Keratinocyte (primary cell): ENCODE data around the gene PDE4A. TPM values are rescaled to one million over a fixed set of nuclear protein-coding genes. Genes with fewer than 3 reads are reported as not detected.

ENCODE experiments used
- DNase-seq: peaks from one replicate; pipeline ENCODE4 v3.0.0-alpha.2; 2011; ENCODE audit warnings: low read depth, missing footprints, low spot score
- FAIRE-seq: peaks from 2 replicates; lab custom pipeline; 2011; peaks lifted over from hg19 to GRCh38; lab: Jason Lieb, UNC
- H2AFZ ChIP-seq: 2 replicates; pipeline ENCODE4 v1.6.0; 2012; ENCODE audit warnings: low read length, control low read depth, inconsistent platforms; ENCODE audit not compliant: control insufficient read depth
- H3K27ac ChIP-seq: 2 replicates; pipeline ENCODE4 v1.5.1; 2011; ENCODE audit warnings: low read length; ENCODE audit not compliant: control insufficient read depth, insufficient read depth
- H3K27me3 ChIP-seq: 3 replicates; pipeline ENCODE4 v1.6.0; 2011; ENCODE audit warnings: low read length; ENCODE audit not compliant: control insufficient read depth, insufficient read depth; ENCODE audit errors: extremely low read depth
- H3K36me3 ChIP-seq, 2 experiments: 2 replicates in 1 of 2; 3 replicates in 1 of 2; pipeline ENCODE4 v1.5.1; 2011; ENCODE audit warnings: low read length in 2 of 2, mild to moderate bottlenecking in 1 of 2; ENCODE audit not compliant: control insufficient read depth in 2 of 2, insufficient read depth in 2 of 2; ENCODE audit errors: extremely low read depth in 1 of 2
- H3K4me1 ChIP-seq: 3 replicates; pipeline ENCODE4 v1.5.1; 2011; ENCODE audit warnings: low read length; ENCODE audit not compliant: control insufficient read depth, insufficient read depth; ENCODE audit errors: extremely low read depth
- H3K4me2 ChIP-seq: 3 replicates; pipeline ENCODE4 v1.6.0; 2011; ENCODE audit warnings: low read depth, low read length; ENCODE audit not compliant: control insufficient read depth, insufficient read depth; ENCODE audit errors: extremely low read depth
- H3K4me3 ChIP-seq, 3 experiments: fragments of 200-600 bp in 1 of 3; sonication (generic) in 1 of 3; 2 replicates in 2 of 3; 3 replicates in 1 of 3; pipeline ENCODE4 v1.5.1; 2011 to 2016; ENCODE audit warnings: low read length in 3 of 3, mild to moderate bottlenecking in 3 of 3, control low read depth in 2 of 3, inconsistent platforms in 1 of 3, low read depth in 1 of 3, mixed read lengths in 1 of 3, mixed run types in 1 of 3, moderate library complexity in 1 of 3; ENCODE audit not compliant: control insufficient read depth in 2 of 3, insufficient read depth in 2 of 3; ENCODE audit errors: extremely low read depth in 1 of 3
- H3K79me2 ChIP-seq: 2 replicates; pipeline ENCODE4 v1.6.0; 2012; ENCODE audit warnings: low read length; ENCODE audit not compliant: control insufficient read depth, insufficient read depth
- H3K9ac ChIP-seq: 3 replicates; pipeline ENCODE4 v1.6.0; 2011; ENCODE audit warnings: low read length; ENCODE audit not compliant: control insufficient read depth, insufficient read depth; ENCODE audit errors: extremely low read depth
- H3K9me1 ChIP-seq: 3 replicates; pipeline ENCODE4 v1.6.0; 2011; ENCODE audit warnings: low read length; ENCODE audit not compliant: control insufficient read depth, insufficient read depth; ENCODE audit errors: extremely low read depth
- H3K9me3 ChIP-seq: 2 replicates; pipeline ENCODE4 v1.5.1; 2012; ENCODE audit warnings: low read depth, low read length; ENCODE audit not compliant: control insufficient read depth
- H4K20me1 ChIP-seq: 3 replicates; pipeline ENCODE4 v1.6.0; 2011; ENCODE audit warnings: low read length; ENCODE audit not compliant: control insufficient read depth, insufficient read depth; ENCODE audit errors: extremely low read depth
- CTCF ChIP-seq, 3 experiments: IDR thresholded peaks in 1 of 3; conservative IDR thresholded peaks in 1 of 3; optimal IDR thresholded peaks in 1 of 3; 2 replicates in 2 of 3; 3 replicates in 1 of 3; pipeline versions ENCODE3 to v1.5.1; 2011; ENCODE audit warnings: low read length in 3 of 3, mild to moderate bottlenecking in 3 of 3, moderate library complexity in 2 of 3, control low read depth in 1 of 3, inconsistent platforms in 1 of 3; ENCODE audit not compliant: insufficient read depth in 2 of 3; ENCODE audit errors: extremely low read depth in 1 of 3
- EZH2 ChIP-seq: IDR thresholded peaks from one replicate; pipeline ENCODE4 v1.6.1; 2012; ENCODE audit warnings: inconsistent platforms, mild to moderate bottlenecking, low read length, moderate library complexity
- dilution Hi-C: fragments of 300-500 bp; cut with MboI; formaldehyde crosslinking; loops from one replicate; pipeline ENCODE4 v1.7.0; 2020; ENCODE audit warnings: low sequenced_read_pairs; ENCODE audit not compliant: extremely low pct_ligation_motif_present
- polyA plus RNA-seq, 5 experiments: library from polyadenylated mRNA; depleted of rRNA in 3 of 5; stranded (reverse) in 3 of 5; stranded (forward) in 1 of 5; unstranded in 1 of 5; fragments of >200 nt; gene quantifications; 1 replicate in 1 of 5; 2 replicates in 3 of 5; 3 replicates in 1 of 5; pipeline versions ENCODE4 v1.2.1 to v1.2.3, GENCODE V29; 2011 to 2012; ENCODE audit warnings: missing spikeins in 2 of 5, low read depth in 1 of 5, low replicate concordance in 1 of 5

Gene PDE4A
- polyA plus RNA-seq, 1 donor (not counting 4 experiments of a cell fraction or from before 2014, with no cell fraction given), result 0.09 TPM

DNA sequence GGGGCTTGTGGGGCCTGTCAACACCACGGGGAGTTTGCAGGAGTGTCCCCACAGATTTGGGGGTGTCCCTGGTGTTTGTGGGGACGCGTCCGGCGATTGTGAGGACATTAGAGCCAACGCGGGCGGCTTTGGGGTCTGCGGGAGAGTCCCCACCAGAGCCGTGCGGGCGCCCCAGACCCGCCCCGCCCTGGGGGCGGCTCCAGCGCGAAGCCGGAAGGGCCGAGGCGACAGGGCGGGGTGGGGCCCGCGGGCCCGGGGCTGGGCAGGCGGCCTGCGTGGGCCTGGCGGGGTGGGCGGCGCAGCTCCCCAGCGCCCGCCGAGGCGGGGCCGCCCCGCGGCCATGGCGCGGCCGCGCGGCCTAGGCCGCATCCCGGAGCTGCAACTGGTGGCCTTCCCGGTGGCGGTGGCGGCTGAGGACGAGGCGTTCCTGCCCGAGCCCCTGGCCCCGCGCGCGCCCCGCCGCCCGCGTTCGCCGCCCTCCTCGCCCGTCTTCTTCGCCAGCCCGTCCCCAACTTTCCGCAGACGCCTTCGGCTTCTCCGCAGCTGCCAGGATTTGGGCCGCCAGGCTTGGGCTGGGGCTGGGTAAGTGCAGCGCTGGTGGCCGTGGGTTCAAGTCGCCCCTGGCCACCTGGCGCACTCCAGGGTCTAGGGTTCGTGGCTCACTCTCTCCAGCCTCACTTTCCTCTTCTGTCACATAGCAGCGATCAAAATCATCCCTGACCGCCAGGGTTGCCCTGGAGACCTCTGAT, 10.3 kb downstream of the PDE4A start:
- no peaks in the 10 kb centered on the region for H4K20me1 ChIP-seq
- H3K4me3 ChIP-seq, result peak overlapping the region in 2 of 3 experiments; percentile 14 to 19
- TF ChIP-seq CTCF (optimal IDR thresholded peaks at IDR 0.05 in 1 of 3, IDR thresholded peaks at IDR 0.05 in 1 of 3, conservative IDR thresholded peaks at IDR 0.05 in 1 of 3; ENCODE audit: extremely low read depth in 1 of 3, insufficient read depth in 2 of 3, low read length in 3 of 3), result no peak
- peak; percentile 58 for TF ChIP-seq EZH2
- H3K36me3 ChIP-seq, result no peaks in the 10 kb centered on the region
- peak overlapping the region; percentile 40 for H3K4me2 ChIP-seq
- H3K27ac ChIP-seq, result no peak overlapping the region
- DNase-seq (no peak), FAIRE-seq (no peak)
- no peaks in the 10 kb centered on the region for H3K79me2 ChIP-seq
- H3K9me3 ChIP-seq, result no peaks in the 10 kb centered on the region
- H3K9me1 ChIP-seq, result no peaks in the 10 kb centered on the region
- peaks cover 4% of the 10 kb centered on the region for H3K4me1 ChIP-seq
- dilution Hi-C loops, result no loop called here
- H3K27me3 ChIP-seq, result peaks cover 33% of the 10 kb centered on the region
- no peak overlapping the region for H3K9ac ChIP-seq
- H2AFZ ChIP-seq, result no peak overlapping the region

- no peaks in the 10 kb centered on the region for H3K36me3 ChIP-seq
- H3K9me3 ChIP-seq, result no peaks in the 10 kb centered on the region
- H2AFZ ChIP-seq, result peak overlapping the region; percentile 38
- H4K20me1 ChIP-seq, result no peaks in the 10 kb centered on the region
- no peak overlapping the region for H3K9ac ChIP-seq
- no peaks in the 10 kb centered on the region for H3K9me1 ChIP-seq
- peak overlapping the region in 2 of 3 experiments; percentile 14 to 19 for H3K4me3 ChIP-seq
- H3K27me3 ChIP-seq, result peaks cover 33% of the 10 kb centered on the region
- TF ChIP-seq CTCF (optimal IDR thresholded peaks at IDR 0.05 in 1 of 3, IDR thresholded peaks at IDR 0.05 in 1 of 3, conservative IDR thresholded peaks at IDR 0.05 in 1 of 3; ENCODE audit: extremely low read depth in 1 of 3, insufficient read depth in 2 of 3, low read length in 3 of 3), result no peak
- peak; percentile 52 for TF ChIP-seq EZH2
- peaks cover 4% of the 10 kb centered on the region for H3K4me1 ChIP-seq
- H3K27ac ChIP-seq, result no peak overlapping the region
- peak overlapping the region; percentile 40 for H3K4me2 ChIP-seq
- FAIRE-seq (no peak), DNase-seq (no peak)
- dilution Hi-C loops, result no loop called here
- no peaks in the 10 kb centered on the region for H3K79me2 ChIP-seq
Measured at GRCh38 chr19:10431254-10431942, 11.1 kb downstream of the PDE4A start.
